Left renal cortex interstitium (tissue), 4 donors: ENCODE measurements around the gene CPB1. TPM values are rescaled to one million over a fixed set of nuclear protein-coding genes. Genes with fewer than 3 reads are reported as not detected.

Experiments
- DNase-seq, 4 donors: peaks; one replicate each; pipeline ENCODE4 v3.0.0-alpha.2; 2013; ENCODE audit warnings: low read depth in 4 of 4, low spot score in 2 of 4, missing footprints in 1 of 4
- polyA plus RNA-seq, 4 donors: library from polyadenylated mRNA; unstranded; fragments of 120-200 nt; gene quantifications; one replicate each; pipeline ENCODE4 v1.2.1, GENCODE V29; 2013; ENCODE audit not compliant: insufficient read length in 4 of 4

CPB1 gene
- polyA plus RNA-seq, 4 donors, result 0.71 to 1.1 (median 0.79) TPM

DNA sequence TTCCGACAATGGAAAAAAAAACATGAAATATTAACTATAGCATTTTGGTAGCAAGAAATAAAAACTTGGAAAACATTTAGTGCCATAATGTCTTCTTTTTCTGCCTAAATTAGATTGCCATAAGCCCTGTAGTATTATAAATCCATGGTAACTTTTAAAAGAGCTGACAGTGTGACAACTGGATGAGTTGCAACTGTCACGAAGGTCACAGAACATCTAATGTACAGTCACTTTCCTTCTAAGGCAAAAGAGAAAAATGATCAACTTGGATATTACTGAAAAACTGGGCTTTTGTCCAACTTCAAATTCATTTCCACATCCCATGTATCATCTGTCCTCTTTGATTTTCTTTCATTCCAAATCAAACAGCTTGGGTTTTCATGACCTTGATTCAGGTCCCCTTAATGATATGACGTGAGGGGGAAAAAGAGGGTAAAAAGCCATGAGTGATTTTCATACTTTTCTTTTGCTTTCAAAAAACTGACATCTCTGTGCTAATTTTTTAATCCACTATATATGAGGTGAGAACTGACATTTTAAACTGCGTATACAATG is 602 bp downstream of the CPB1 start:
- DNase-seq, result no peak

DNA sequence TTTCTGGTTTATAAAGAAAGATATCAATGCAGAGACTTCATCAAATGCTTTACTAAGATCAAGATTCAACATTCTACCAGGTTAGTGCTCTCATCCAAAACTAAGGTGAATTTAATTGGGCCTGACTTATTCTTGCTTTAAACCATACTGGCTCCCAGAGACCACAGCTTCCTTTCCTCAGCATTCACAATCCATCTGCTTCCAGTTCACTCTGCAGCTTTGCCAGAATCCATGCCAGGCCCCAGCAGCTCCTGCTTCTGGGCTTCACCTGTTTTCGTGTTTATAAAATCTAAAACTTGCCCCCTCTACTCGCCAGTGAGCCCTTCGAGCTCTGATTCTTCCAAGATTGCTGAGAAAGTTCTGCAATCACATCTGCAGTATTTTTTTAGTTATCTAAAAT is 2.3 kb downstream of the CPB1 start:
- no peak for DNase-seq

GRCh38 chr3:148833223-148833622 is 5.6 kb downstream of the CPB1 start:
- no peak for DNase-seq

GRCh38 chr3:148839805-148840204 is 12.2 kb downstream of the CPB1 start:
- no peak for DNase-seq

DNA sequence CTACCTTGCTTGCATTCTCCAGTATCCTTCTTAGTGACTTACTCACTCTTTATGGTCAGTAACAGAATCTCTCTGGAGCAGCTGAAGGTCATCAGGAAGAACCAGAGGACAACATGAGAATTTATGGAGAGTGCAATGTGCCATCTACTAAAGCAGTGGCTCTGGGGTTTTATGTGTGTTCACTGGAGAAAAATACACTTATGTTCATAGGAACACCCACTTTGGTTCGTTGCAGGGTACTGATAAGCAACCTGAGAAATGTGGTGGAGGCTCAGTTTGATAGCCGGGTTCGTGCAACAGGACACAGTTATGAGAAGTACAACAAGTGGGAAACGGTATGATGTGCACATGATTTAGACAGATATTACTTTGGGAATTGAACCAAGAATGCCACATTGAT is 12.8 kb downstream of the CPB1 start:
- no peak for DNase-seq

GRCh38 chr3:148845756-148846395 is 18.3 kb downstream of the CPB1 start:
- DNase-seq, result no peak

- no peak for DNase-seq
Observed at GRCh38 chr3:148847351-148847750, 19.7 kb downstream of the CPB1 start.

- no peak for DNase-seq
Observed at GRCh38 chr3:148848410-148848809, 20.8 kb downstream of the CPB1 start.

- no peak for DNase-seq
Observed at GRCh38 chr3:148852271-148852992, 24.8 kb downstream of the CPB1 start.

- no peak for DNase-seq
Observed at GRCh38 chr3:148853076-148853475, 25.5 kb downstream of the CPB1 start.

GRCh38 chr3:148854061-148854460 is 26.4 kb downstream of the CPB1 start:
- DNase-seq, result no peak

DNA sequence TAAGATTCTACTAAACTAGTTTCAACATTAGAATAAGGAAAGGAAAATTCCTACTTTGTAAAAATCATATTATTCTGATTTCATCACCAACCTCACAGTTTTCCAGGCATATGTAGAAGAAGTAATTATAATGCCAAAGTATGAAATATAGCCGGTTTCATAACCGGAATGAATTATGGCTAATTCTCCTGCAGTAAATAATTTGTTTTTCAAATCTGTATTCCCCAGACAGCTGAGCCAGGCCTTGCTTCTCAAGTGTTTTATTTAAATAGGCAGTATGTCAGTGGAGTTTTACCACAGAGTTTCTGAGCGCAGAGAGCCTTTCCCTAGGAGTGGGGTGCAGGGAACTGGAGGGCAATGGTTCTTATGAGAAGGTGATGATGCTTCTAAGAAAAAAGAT is 28.8 kb downstream of the CPB1 start:
- no peak for DNase-seq

- DNase-seq, result no peak
Observed at GRCh38 chr3:148857316-148857715, 29.7 kb downstream of the CPB1 start.

DNA sequence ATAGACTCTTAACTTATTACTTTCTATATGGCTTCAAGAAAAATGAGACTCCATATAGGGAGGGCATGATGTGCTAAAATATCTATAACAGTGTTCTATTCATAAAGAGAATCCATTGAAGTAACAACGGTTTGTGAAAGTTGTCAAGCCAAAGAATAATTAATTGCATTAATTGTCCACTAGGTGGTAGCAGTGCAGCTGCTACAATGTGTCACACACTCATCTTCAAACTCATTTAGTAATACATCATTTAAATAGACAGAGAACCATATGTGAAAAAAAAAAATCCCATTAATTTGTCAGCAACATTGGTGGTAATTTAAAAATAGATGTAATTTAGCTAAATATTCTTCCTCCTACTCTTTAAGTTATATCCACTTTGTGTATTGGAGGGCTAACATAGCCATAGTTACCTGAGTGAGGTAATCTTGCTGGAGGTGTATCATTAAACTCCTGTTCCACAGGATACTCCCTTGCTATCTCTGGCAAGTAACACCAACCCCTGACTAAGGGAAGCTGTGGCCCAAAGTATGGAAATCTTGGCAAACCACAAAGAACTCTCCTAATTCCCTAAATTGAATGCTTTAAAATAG is 33.8 kb downstream of the CPB1 start:
- peak in 1 of 4 donors; percentile 16 for DNase-seq

DNA sequence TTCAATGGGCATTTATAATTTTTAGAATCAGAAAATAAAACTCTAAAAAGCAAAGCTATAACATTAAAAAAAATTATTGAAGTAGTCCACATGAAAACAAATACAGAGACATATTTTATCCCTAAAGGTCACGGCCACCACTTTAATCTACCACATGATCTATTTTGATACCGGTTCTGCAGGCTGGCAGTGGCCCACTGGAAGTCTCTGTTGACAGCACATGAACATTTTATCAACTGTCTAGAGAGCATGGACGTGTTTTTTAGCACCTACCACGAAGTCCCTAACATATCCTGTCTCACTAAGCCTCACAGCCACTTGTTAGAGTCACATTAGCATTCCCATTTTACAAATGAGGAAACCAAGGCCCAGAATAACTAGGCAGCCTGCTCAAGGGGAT is 35.7 kb downstream of the CPB1 start:
- no peak for DNase-seq

GRCh38 chr3:148863814-148864213 is 36.2 kb downstream of the CPB1 start:
- no peak for DNase-seq

DNA sequence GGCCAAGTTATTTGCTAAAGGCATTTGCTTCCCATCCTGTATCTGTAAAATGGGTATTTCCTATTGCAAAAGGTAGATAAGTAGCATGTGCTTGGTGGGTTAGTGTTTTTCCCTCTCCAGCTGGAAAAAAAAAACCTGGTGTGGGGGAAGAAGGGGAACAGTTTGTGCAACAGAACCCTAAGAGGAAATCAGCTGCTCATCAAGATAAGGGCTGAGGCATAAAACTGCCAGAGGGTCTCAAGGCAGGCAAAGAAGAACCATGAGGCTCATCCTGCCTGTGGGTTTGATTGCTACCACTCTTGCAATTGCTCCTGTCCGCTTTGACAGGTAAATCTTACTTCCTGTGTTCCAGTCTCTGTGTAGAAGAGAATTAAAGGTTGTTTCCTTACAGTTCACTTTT is 37.4 kb downstream of the CPB1 start, which contains the start of gene CPA3:
CPA3 (plus strand) TSS at position 248 of the 400 bp plus-strand sequence; CDS start at position 260, 12 bp downstream.
- no peak for DNase-seq

DNA sequence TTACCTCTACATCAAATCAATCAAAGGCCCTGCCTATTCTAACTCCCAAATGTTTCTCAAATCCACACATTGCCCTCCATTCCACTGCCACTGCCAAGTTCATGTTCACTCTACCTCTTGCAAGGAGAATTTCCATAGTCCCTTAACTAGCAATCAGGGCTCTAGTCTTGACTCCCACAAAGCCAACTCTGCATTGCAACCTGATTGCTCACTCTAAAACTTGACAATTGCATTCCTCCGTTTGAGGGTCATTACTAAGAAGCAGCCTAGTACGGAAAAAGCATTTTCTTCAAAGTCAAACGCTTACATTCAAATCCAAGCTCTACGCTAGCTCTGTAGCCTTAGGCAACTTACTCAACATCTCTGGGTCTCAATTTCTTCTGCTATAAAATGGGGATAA is 38.6 kb downstream of the CPB1 start:
- DNase-seq, result no peak

GRCh38 chr3:148873270-148873927 is 45.8 kb downstream of the CPB1 start:
- DNase-seq, result no peak

DNA sequence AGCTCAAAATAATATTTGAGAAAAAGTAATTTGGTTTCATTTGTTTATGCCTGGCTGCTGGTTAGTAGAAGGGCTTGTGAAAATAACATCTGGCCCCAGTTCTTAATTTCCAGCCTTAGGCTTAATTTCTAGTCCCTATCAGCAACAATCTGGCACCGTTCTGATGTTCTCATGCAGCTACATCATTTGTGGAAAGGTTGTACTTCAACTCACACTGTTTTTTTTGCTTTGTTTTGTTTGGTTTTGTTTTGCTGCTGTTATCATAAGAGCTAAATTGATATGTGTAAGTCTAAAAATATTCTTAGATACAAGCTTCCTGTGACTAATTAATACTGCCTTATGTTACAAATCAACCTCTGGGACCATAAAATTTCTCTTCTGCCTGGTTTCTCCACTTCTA is 46.4 kb downstream of the CPB1 start:
- no peak for DNase-seq

DNA sequence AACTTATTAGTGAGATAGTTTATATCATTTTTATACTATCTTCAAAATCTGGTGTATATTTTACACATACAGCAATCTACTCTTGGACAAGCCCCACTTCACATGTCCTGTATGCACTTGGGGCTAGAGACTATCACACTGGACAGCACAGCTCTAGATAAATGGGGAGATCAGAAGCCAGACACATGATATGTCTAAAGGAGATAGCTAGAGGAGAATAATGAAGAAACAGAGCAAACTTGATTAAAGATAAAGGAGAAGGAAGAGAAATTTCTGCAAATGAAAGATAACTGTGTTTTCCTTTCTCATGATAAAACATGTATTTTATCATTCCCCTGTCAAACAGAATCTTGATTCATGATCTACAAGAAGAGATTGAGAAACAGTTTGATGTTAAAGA is 50.5 kb downstream of the CPB1 start:
- DNase-seq, result no peak
